WTC11 (cell line): ENCODE results near the gene UBASH3B.

ENCODE experiments used
- AFF4 ChIP-seq: sonication (generic); formaldehyde crosslinking; IDR thresholded peaks from 2 replicates; pipeline ENCODE4 v1.8.1; 2023; ENCODE audit warnings: mild to moderate bottlenecking, missing genetic modification reagents, borderline replicate concordance
- FOXP1 ChIP-seq: sonication (generic); formaldehyde crosslinking; IDR thresholded peaks from 2 replicates; pipeline ENCODE4 v1.8.0; 2022; ENCODE audit warnings: missing genetic modification reagents, mild to moderate bottlenecking, moderate library complexity, borderline replicate concordance
- GABPB1 ChIP-seq: sonication (generic); formaldehyde crosslinking; IDR thresholded peaks from 2 replicates; pipeline ENCODE4 v1.8.1; 2023; ENCODE audit warnings: mild to moderate bottlenecking, missing genetic modification reagents
- IRF1 ChIP-seq: sonication (generic); formaldehyde crosslinking; IDR thresholded peaks from 2 replicates; pipeline ENCODE4 v1.8.0; 2023; ENCODE audit warnings: missing genetic modification reagents
- IRF2 ChIP-seq: sonication (generic); formaldehyde crosslinking; IDR thresholded peaks from 2 replicates; pipeline ENCODE4 v1.8.0; 2022; ENCODE audit warnings: low read depth, missing genetic modification reagents, borderline replicate concordance
- NFE2L1 ChIP-seq: sonication (generic); formaldehyde crosslinking; IDR thresholded peaks from 2 replicates; pipeline ENCODE4 v1.8.1; 2023; ENCODE audit warnings: missing genetic modification reagents
- TCF7 ChIP-seq: sonication (generic); formaldehyde crosslinking; IDR thresholded peaks from 2 replicates; pipeline ENCODE4 v1.8.0; 2022; ENCODE audit warnings: mild to moderate bottlenecking, low read depth, missing genetic modification reagents, moderate library complexity
- USF1 ChIP-seq: sonication (generic); formaldehyde crosslinking; IDR thresholded peaks from 2 replicates; pipeline ENCODE4 v1.8.0; 2022; ENCODE audit warnings: mild to moderate bottlenecking, missing genetic modification reagents
- ZNF121 ChIP-seq: sonication (generic); formaldehyde crosslinking; IDR thresholded peaks from 2 replicates; pipeline ENCODE4 v1.8.0; 2023; ENCODE audit warnings: missing genetic modification reagents
- ZNF281 ChIP-seq: sonication (generic); formaldehyde crosslinking; IDR thresholded peaks from 2 replicates; pipeline ENCODE4 v1.8.0; 2023; ENCODE audit warnings: mild to moderate bottlenecking, missing genetic modification reagents
- TF ChIP-seq, protein P1 (sequence below): fragments of 200-600 bp; IDR thresholded peaks from 2 replicates; pipeline ENCODE4 v1.8.0; 2022; ENCODE audit warnings: antibody characterized with exemption
- TF ChIP-seq, protein P2 (sequence below): sonication (generic); formaldehyde crosslinking; IDR thresholded peaks from 2 replicates; pipeline ENCODE4 v1.8.1; 2022; ENCODE audit warnings: low read depth, mild to moderate bottlenecking, moderate library complexity, missing genetic modification reagents, borderline replicate concordance

DNA sequence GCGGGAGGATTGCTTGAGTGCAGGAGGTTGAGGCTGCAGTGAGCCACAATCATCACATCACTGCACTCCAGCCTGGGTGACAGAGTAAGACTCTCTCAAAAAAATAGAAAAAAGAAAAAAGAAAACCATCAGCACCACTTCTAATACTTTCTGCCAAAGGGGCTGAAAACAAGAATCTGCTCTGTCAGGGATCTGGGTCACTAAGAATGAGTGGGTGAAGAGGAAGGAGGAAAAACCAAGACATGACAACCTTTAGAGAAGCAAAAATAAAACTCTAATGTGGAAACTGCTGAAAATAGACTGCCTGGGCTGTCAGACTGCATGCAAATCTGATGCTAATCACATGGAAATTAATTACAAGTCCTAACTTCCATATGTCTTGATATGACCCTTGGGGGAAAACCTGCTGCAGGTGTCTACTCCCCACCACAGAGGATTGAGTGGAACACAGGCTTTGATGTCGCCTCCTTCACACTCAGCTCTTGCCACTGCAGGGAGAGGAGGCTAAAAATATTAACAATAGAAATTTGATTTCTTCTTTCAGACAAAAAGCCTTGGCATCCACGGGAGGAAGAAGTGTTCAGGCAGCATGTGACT, 120.3 kb downstream of the UBASH3B start:
- TF ChIP-seq, protein P1, sequence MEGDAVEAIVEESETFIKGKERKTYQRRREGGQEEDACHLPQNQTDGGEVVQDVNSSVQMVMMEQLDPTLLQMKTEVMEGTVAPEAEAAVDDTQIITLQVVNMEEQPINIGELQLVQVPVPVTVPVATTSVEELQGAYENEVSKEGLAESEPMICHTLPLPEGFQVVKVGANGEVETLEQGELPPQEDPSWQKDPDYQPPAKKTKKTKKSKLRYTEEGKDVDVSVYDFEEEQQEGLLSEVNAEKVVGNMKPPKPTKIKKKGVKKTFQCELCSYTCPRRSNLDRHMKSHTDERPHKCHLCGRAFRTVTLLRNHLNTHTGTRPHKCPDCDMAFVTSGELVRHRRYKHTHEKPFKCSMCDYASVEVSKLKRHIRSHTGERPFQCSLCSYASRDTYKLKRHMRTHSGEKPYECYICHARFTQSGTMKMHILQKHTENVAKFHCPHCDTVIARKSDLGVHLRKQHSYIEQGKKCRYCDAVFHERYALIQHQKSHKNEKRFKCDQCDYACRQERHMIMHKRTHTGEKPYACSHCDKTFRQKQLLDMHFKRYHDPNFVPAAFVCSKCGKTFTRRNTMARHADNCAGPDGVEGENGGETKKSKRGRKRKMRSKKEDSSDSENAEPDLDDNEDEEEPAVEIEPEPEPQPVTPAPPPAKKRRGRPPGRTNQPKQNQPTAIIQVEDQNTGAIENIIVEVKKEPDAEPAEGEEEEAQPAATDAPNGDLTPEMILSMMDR: no peak
- TF ChIP-seq TCF7 (CRISPR knock-in tag): no peak
- TF ChIP-seq GABPB1: no peak
- no peak for TF ChIP-seq IRF2 (CRISPR knock-in tag)
- no peak for TF ChIP-seq FOXP1 (CRISPR knock-in tag)
- TF ChIP-seq USF1: no peak
- TF ChIP-seq NFE2L1 (CRISPR knock-in tag): no peak
- no peak for TF ChIP-seq IRF1 (CRISPR knock-in tag)
- TF ChIP-seq ZNF121: no peak
- no peak for TF ChIP-seq AFF4 (CRISPR knock-in tag)
- TF ChIP-seq, protein P2, sequence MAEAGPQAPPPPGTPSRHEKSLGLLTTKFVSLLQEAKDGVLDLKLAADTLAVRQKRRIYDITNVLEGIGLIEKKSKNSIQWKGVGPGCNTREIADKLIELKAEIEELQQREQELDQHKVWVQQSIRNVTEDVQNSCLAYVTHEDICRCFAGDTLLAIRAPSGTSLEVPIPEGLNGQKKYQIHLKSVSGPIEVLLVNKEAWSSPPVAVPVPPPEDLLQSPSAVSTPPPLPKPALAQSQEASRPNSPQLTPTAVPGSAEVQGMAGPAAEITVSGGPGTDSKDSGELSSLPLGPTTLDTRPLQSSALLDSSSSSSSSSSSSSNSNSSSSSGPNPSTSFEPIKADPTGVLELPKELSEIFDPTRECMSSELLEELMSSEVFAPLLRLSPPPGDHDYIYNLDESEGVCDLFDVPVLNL (CRISPR knock-in tag): no peak
- no peak for TF ChIP-seq ZNF281 (CRISPR knock-in tag)
